PC-3 (cell line): Measurements from ENCODE around the gene MAST4. TPM values are rescaled to one million over a fixed set of nuclear protein-coding genes. Genes with fewer than 3 reads are reported as not detected.

Experiments
- ATAC-seq: fragments of 200-7000 bp; cut with Tn5 transposase; 2 replicates; pipeline ENCODE4 v1.9.1; 2020; ENCODE audit warnings: mild to moderate bottlenecking, moderate library complexity
- BruUV-seq: library from RNA; stranded (reverse); fragments of 400-500 nt; replicated peaks from 2 replicates; lab custom pipeline; 2021; lab: Mats Ljungman, UMichigan
- CTCF ChIA-PET: fragments of 300-600 bp; sonication (Branson Sonifier 250); formaldehyde crosslinking; loops from one replicate; lab custom pipeline; 2022; ENCODE audit warnings: antibody characterized with exemption; lab: Charles Lee
- POLR2A ChIA-PET: fragments of 300-600 bp; sonication (Branson Sonifier 250); formaldehyde crosslinking; loops from one replicate; lab custom pipeline; 2022; ENCODE audit warnings: antibody characterized with exemption; ENCODE audit not compliant: unreplicated experiment; lab: Charles Lee
- DNase-seq: peaks from one replicate; pipeline ENCODE4 v3.0.0-alpha.2; 2015
- H2AFZ ChIP-seq: fragments of 300-600 bp; sonication (generic); 2 replicates; pipeline ENCODE4 v1.6.0; 2016; ENCODE audit warnings: antibody characterized with exemption, low read length
- H3F3A ChIP-seq: fragments of 300-600 bp; sonication (generic); one replicate; pipeline ENCODE4 v1.6.0; 2017; ENCODE audit warnings: antibody characterized with exemption, low read length, control low read depth, mild to moderate bottlenecking; ENCODE audit not compliant: unreplicated experiment
- H3K27ac ChIP-seq: fragments of 300-600 bp; sonication (generic); 2 replicates; pipeline ENCODE4 v1.5.1; 2016; ENCODE audit warnings: mild to moderate bottlenecking, low read length
- H3K27me3 ChIP-seq: fragments of 300-600 bp; sonication (generic); 2 replicates; pipeline ENCODE4 v1.6.1; 2016; ENCODE audit warnings: low read length, mixed read lengths
- H3K36me3 ChIP-seq: fragments of 300-600 bp; sonication (generic); 2 replicates; pipeline ENCODE4 v1.6.1; 2016; ENCODE audit warnings: low read depth, mixed run types, low read length, mixed read lengths
- H3K4me1 ChIP-seq: fragments of 300-600 bp; sonication (generic); 2 replicates; pipeline ENCODE4 v1.5.1; 2016; ENCODE audit warnings: low read length; ENCODE audit not compliant: insufficient read depth
- H3K4me2 ChIP-seq: fragments of 300-600 bp; sonication (generic); 2 replicates; pipeline ENCODE4 v1.6.0; 2016; ENCODE audit warnings: low read length
- H3K4me3 ChIP-seq: fragments of 300-600 bp; sonication (generic); 2 replicates; pipeline ENCODE4 v1.5.1; 2016; ENCODE audit warnings: mild to moderate bottlenecking, low read length, mixed read lengths
- H3K79me2 ChIP-seq: fragments of 300-600 bp; sonication (generic); 2 replicates; pipeline ENCODE4 v1.6.1; 2017; ENCODE audit warnings: low read length, mixed read lengths
- H3K9ac ChIP-seq: fragments of 300-600 bp; sonication (generic); 2 replicates; pipeline ENCODE4 v1.6.0; 2016; ENCODE audit warnings: mild to moderate bottlenecking, low read length
- H3K9me2 ChIP-seq: fragments of 300-600 bp; sonication (generic); replicated peaks from 2 replicates; pipeline ENCODE4 v1.6.1; 2016; ENCODE audit warnings: mixed run types, low read length, mixed read lengths
- H3K9me3 ChIP-seq: fragments of 300-600 bp; sonication (generic); 2 replicates; pipeline ENCODE4 v1.6.1; 2016; ENCODE audit warnings: low read length, mixed read lengths
- H4K20me1 ChIP-seq: fragments of 300-600 bp; sonication (generic); 2 replicates; pipeline ENCODE4 v1.6.1; 2016; ENCODE audit warnings: low read length, mixed read lengths
- CTCF ChIP-seq: fragments of 300-600 bp; sonication (generic); conservative IDR thresholded peaks from 2 replicates; pipeline ENCODE4 v1.5.1; 2017; ENCODE audit warnings: antibody characterized with exemption, low read depth, mild to moderate bottlenecking, low read length
- EZH2 ChIP-seq: fragments of 300-600 bp; sonication (generic); IDR thresholded peaks from one replicate; pipeline ENCODE4 v1.6.1; 2017; ENCODE audit warnings: antibody characterized with exemption, mild to moderate bottlenecking, low read length; ENCODE audit not compliant: unreplicated experiment
- EZH2phosphoT487 ChIP-seq: fragments of 300-600 bp; sonication (generic); IDR thresholded peaks from 2 replicates; pipeline ENCODE4 v1.6.1; 2018; ENCODE audit warnings: mild to moderate bottlenecking, antibody characterized with exemption, low read length, borderline replicate concordance
- intact Hi-C: fragments of 100-400 bp; cut with micrococcal nuclease; formaldehyde crosslinking; loops from 2 replicates; pipeline ENCODE4 v1.9.0; 2023
- total RNA-seq: library from RNA; depleted of rRNA; stranded (reverse); fragments of >200 nt; gene quantifications from 2 replicates; pipeline ENCODE4 v1.2.3, GENCODE V29; 2014

MAST4 gene
- total RNA-seq, 1 experiment from 2014 or later: 7.9 TPM

GRCh38 chr5:66646570-66646969 is 50.4 kb downstream of the MAST4 start:
- intact Hi-C loops: no loop called here
- H3K9me3 ChIP-seq: no peaks in the 10 kb centered on the region
- POLR2A ChIA-PET: no interaction called here
- no peaks in the 10 kb centered on the region for H3K9me2 ChIP-seq
- H3K27ac ChIP-seq: no peak overlapping the region
- H4K20me1 ChIP-seq: no peaks in the 10 kb centered on the region
- BruUV-seq: no TSS peak
- H3K4me3 ChIP-seq: no peak overlapping the region
- no peak overlapping the region for H3K9ac ChIP-seq
- no peak overlapping the region for H2AFZ ChIP-seq
- DNase-seq: no peak
- H3K27me3 ChIP-seq: no peaks in the 10 kb centered on the region
- TF ChIP-seq EZH2phosphoT487 (no peak), CTCF (no peak), EZH2 (no peak)
- H3F3A ChIP-seq: no peaks in the 10 kb centered on the region
- no peaks in the 10 kb centered on the region for H3K79me2 ChIP-seq
- H3K4me1 ChIP-seq: no peaks in the 10 kb centered on the region
- no peak overlapping the region for H3K4me2 ChIP-seq
- no peaks in the 10 kb centered on the region for H3K36me3 ChIP-seq
- no peak for ATAC-seq
- CTCF ChIA-PET: no interaction called here

- no peaks in the 10 kb centered on the region for H3K36me3 ChIP-seq
- intact Hi-C loops: no loop called here
- TF ChIP-seq EZH2phosphoT487: no peak
- TF ChIP-seq EZH2: no peak
- no peak for TF ChIP-seq CTCF
- no peaks in the 10 kb centered on the region for H3K27me3 ChIP-seq
- ChIA-PET CTCF (no interaction called here), POLR2A (no interaction called here)
- no peaks in the 10 kb centered on the region for H3K79me2 ChIP-seq
- no TSS peak for BruUV-seq
- H2AFZ ChIP-seq: no peak overlapping the region
- H3K4me1 ChIP-seq: no peaks in the 10 kb centered on the region
- H4K20me1 ChIP-seq: no peaks in the 10 kb centered on the region
- no peaks in the 10 kb centered on the region for H3F3A ChIP-seq
- H3K4me2 ChIP-seq: no peak overlapping the region
- H3K9ac ChIP-seq: no peak overlapping the region
- ATAC-seq (no peak), DNase-seq (no peak)
- no peak overlapping the region for H3K27ac ChIP-seq
- no peak overlapping the region for H3K4me3 ChIP-seq
- no peaks in the 10 kb centered on the region for H3K9me2 ChIP-seq
- no peaks in the 10 kb centered on the region for H3K9me3 ChIP-seq
Measured at GRCh38 chr5:66647146-66647856, 51.1 kb downstream of the MAST4 start.

GRCh38 chr5:66652818-66653217 is 56.6 kb downstream of the MAST4 start:
- ATAC-seq: no peak
- Histone ChIP-seq H3K9me2 (no peaks in the 10 kb centered on the region), H2AFZ (no peak overlapping the region), H3K4me1 (no peaks in the 10 kb centered on the region), H3K27me3 (no peaks in the 10 kb centered on the region), H3K36me3 (no peaks in the 10 kb centered on the region), H3F3A (no peaks in the 10 kb centered on the region), H3K9me3 (no peaks in the 10 kb centered on the region), H3K79me2 (no peaks in the 10 kb centered on the region), H3K27ac (no peak overlapping the region), H3K9ac (no peak overlapping the region), H3K4me2 (no peak overlapping the region), H3K4me3 (no peak overlapping the region), H4K20me1 (no peaks in the 10 kb centered on the region)
- DNase-seq: no peak
- TF ChIP-seq CTCF: no peak
- TF ChIP-seq EZH2phosphoT487: no peak
- TF ChIP-seq EZH2: no peak
- POLR2A ChIA-PET: no interaction called here
- intact Hi-C loops: no loop called here
- CTCF ChIA-PET: no interaction called here
- BruUV-seq: no TSS peak
